Stimulated activated CD4-positive, alpha-beta T cell treated with anti-CD3 and anti-CD28 coated beads, Interleukin-1b, Interleukin-23, amount 100 ng/mL, for 24 hours (primary cell): Measurements from ENCODE around the gene CDC5L.

Experiments
- DNase-seq, 4 experiments: peaks; one replicate each; pipeline ENCODE4 v3.0.0-alpha.2; 2020; ENCODE audit warnings: low read depth in 4 of 4, low spot score in 1 of 4

The CDC5L gene

GRCh38 chr6:44495036-44495901 is 107.8 kb downstream of the CDC5L start:
- no peak for DNase-seq

DNA sequence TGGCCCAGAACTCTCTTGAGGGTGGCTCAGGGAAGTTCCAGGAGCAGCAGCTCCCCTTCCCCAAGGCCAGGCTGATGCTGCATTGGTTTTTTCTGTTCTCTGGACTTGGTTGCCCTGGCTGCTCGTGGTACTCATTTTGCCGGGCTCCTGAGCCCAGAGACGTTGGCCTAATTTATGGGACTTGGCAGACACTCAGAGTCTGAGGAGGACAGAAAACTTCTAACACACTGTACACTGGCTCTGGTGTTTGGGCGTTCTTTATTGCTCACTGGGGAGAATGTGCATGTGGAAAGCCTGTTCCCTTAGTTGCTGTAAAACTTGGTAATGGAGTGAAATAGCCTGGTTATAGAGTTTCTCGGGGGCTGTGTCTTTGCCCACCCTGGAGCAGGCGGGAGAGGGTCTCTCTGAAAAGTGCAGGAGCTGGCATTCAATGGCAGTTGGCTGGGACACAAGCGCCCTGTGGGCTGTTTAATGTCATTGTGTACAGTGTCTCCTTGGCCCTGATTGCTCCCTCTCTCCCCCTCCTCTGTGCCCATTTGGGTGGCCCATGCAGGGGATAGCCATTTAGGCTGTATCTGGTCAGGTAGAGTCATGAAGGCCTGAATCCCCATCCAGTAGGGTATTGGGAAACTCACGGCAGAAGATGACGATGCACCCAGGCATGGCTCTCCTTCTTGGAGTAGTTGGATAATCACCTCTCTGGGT is 109.3 kb downstream of the CDC5L start:
- DNase-seq: no peak

- DNase-seq: no peak
Observed at GRCh38 chr6:44497807-44498206, 110.3 kb downstream of the CDC5L start.

DNA sequence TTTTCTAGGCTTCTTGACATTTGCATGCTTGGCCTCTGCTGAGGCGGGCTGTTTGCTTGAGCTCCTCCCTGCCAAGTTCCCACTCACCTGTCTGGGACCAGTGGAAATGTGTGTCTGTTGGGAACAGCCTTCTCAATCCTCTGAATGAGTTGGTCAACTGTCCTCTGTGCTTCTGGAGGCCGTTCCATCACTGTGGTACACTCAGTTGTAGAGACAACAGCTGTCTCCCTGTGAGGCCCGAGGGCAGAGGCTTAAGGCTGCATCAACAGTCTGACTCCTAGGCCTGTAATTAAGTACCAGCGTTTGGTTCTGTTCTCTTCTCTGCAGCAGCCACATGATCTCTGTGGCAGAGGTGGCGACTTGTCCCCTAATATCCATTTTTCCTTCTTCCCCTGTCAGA is 110.9 kb downstream of the CDC5L start:
- DNase-seq: no peak

DNA sequence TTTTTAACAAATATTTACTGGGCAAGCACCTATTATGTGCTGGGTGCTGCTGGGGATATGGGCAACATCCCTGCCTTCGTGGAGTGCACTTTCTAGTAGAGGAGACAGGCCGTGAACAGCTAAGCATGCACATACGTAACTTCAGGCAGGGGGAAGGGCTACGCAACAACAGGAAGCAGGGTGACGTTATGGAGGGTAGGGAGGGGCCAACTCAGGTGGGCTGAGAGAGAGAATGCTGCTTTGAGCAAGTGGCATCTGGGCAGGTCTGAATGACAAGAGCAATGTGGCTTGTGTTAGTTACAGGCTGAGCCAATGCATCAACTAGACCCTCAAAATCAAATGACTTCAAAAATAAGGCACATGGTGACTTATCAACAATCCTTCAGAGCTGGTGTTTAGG is 112.1 kb downstream of the CDC5L start:
- no peak for DNase-seq
